CD4-positive, alpha-beta T cell treated with Interleukin-4 for 1 hour (primary cell): Measurements from ENCODE around the gene ZSCAN2.
A peak's percentile ranks its signal among the peaks of the same experiment; 100 is the strongest.
"Not testable (repeated sequence)": the region's sequence is repeated elsewhere in the genome, so short reads cannot be mapped to it uniquely, and the experiment has no call there.

Experiments
- DNase-seq, 2 donors: peaks; one replicate each; pipeline ENCODE4 v3.0.0-alpha.2; 2020 to 2022

ZSCAN2 gene

DNA sequence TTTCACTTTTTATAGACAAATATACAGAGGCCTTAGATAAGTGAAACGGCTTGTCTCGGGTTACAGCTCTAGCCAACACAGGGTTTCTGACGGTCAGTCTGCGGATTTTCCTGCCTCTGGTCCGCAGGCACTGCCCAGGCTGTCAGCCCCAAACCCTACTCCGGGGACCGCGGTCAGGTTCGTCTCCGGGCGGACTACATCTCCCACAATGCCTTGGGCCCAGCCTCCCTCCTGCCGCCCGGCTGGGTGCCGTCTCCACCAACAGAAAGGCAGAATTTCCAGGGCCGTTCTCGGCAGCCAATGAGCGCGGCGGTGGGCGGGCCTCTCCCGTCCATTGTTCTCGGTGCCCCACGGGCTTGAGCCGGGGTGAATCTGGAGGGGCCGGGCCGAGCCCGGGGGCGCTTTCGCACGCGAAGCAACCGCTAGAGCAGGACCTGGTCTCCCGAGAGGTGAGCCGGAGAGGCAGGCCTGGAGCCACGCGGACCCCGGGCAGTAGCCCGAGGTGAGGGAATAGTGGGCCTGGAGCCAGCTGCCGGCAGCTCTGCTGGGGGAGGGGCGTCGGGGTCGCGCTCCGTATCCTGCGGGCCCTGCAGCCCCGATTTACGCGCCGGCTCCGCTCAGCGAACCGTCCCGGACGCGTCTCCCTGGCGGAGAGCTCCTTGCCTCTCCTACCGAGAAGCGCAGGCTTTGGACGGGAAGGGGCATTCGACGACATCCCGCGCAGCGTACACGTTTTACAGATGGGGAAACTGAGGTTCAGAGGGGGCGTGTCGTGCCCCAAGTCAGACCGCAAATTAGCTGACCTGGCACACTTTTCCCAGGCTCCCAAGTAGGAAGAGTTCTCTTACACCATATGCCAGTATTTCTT is at the start of gene ZSCAN2:
Gene ZSCAN2 (plus strand): TSS at position 323 of the 868 bp plus-strand sequence. CDS start 2,919 bp downstream, outside the sequence.
- peak; percentile 91 to 92 for DNase-seq

DNA sequence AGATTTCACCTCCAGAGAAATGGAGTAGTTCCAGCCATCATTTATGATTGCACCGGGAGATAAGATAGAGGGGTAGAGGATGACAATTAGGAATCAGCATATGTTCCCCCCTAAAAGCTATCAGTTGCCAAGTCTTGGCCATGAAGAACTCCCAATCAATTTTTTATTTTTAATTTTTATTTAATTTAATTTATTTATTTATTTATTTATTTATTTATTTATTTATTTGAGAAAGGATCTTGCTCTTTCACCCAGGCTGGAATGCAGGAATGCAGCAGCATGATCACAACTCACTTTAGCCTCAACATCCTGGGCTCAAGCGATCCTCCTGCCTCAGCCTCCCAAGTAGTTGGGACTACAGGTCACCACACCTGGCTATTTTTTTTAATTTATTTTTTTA is 49.2 kb upstream of the ZSCAN2 start:
- DNase-seq, result not testable (repeated sequence)

DNA sequence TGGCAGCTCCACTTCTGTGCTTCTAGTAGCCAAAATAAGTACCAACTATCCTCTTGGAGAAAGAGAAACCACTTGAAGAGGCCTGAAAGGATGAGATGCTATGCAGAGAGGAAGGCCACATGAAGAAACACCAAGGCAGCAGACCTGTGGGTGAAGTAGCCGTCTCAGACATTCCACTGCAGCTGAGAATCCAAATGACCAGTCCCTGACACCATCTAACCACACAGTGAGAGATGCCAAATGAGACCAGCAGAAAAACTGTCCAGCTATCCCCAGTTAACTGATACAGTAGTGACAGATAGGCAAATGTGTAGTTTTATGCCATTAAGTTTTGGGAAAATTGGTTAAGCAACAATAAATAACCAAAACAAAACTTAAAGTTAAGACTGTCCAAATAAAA is 47.9 kb upstream of the ZSCAN2 start:
- DNase-seq, result no peak

DNA sequence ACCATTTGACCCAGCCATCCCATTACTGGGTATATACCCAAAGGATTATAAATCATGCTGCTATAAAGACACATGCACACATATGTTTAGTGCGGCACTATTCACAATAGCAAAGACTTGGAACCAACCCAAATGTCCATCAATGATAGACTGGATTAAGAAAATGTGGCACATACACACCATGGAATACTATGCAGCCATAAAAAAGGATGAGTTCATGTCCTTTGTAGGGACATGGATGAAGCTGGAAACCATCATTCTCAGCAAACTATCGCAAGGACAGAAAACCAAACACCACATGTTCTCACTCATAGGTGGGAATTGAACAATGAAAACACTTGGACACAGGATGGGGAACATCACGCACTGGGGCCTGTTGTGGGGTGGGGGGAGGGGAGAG is 44.1 kb upstream of the ZSCAN2 start:
- DNase-seq, result not testable (repeated sequence)

DNA sequence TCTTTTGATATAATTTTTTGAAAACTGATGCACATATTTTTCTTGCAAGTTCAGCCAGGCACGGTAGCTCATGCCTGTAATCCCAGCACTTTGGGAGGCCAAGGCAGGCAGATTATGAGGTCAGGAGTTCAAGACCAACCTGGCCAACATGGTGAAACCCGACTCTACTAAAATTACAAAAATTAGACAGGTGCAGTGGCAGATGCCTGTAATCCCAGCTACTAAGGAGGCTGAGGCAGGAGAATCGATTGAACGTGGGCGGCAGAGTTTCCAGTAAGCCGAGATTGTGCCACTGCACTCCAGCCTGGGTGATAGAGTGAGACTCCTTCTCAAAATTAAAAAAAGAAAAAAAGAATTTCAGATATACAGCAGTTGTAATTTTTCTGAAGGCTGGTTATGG is 32.8 kb upstream of the ZSCAN2 start:
- DNase-seq, result not testable (repeated sequence)

DNA sequence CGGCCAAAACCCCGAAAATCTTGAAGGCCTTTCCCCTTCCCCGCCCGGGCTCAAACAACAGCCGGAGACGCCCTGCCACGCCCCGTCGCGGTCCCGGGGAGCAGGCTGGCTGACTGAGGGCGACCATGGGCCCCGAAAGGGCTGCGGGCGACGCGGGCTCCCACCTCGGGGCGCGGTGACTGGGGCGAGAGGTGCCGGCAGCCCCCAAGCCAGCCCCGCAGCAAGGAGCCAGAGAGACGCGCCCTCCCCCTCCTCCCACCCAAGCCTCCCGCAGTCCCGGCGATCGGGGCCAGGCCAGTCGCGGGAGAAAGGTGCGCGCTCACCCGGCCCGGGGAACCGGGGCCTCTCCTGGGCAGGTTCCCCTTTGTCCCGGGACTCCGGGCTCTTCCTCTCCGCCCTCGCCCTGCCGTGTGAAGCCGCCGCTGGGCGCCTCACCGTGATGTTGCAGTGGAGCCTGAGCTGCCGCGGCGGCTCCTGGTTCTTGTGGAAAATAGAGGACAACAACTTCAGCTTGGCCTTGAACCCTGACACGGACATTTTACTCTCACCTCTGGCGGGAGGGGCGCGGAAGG is 30.6 kb upstream of the ZSCAN2 start:
- peak in 1 of 2 donors; percentile 45 for DNase-seq

DNA sequence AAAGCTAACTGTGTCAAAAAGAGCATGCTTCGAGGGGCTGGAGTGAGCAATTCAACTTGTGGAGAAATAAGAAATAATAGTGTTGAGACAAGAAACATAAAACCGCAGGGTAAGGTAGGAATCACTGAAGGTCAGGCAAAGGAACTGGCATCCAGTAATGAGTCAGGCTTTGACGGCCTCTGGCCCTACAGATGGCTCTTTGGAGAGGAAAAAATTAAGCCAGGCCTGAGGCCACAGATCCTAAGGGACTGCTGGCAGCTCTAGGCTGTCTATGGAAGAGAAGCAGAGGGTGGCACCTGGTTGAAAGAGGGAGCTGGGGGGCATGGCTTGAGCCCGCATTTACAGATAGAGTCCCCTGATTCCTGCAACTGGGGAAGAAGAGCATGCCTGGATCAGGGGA is 28.6 kb upstream of the ZSCAN2 start:
- DNase-seq, result no peak

DNA sequence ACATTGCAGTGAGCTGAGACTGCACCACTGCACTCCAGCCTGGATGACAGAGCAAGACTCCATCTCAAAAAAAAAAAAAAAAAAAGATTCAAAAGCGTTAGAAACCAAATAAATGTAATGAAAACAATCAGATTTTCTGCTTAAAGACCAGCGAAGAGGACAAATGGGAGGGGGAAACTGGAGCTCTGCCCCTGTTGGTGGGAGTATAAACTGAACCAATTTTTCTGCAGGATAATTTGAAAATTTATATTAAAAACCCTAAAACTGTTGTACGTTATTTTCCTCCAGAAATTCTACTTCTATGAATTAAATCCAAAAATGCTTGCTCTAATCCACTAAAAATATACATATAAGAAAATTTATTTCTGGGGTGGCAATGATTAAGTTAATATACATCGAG is 25.3 kb upstream of the ZSCAN2 start:
- no peak for DNase-seq

DNA sequence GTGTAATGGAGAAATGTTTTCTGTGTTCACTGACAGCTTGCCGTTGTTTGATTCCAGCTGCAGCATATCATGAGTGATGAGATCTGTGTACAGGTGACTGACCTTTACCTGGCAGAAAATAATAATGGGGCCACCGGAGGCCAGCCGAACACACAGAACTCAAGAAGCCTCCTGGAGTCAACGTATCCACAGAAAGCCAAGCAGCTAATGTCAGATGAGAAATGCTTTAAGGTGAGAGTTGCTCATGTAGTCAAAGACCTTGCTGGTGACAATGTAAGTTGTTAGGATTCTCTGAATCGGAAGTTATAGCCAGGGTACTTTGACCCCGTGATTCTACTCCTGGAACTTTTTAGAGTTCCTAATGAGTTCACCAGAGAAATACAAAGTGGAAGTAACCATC is 22.9 kb upstream of the ZSCAN2 start:
- not testable (repeated sequence) for DNase-seq

DNA sequence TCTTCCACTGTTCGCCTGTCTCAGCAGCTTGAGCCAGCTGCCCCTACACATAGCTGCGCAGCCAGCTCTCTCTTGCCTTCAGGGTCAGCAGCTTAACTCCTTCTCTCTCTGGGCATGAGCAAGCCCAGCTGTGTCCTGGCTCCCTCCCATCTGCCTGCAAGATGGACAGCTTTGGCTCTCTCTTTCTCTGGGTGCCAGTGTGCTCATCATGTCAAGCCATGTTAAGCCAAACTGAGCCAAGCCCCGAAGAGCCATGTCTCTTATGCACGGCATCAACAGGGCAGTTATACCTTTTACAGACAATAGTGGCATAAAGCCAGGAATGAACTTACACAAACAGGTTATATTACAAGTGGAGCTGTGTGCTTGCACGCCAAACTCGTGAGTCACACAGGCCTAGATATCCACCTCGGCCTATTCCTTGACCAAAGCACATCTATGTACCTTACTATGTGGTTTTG is 21.5 kb upstream of the ZSCAN2 start:
- not testable (repeated sequence) for DNase-seq

DNA sequence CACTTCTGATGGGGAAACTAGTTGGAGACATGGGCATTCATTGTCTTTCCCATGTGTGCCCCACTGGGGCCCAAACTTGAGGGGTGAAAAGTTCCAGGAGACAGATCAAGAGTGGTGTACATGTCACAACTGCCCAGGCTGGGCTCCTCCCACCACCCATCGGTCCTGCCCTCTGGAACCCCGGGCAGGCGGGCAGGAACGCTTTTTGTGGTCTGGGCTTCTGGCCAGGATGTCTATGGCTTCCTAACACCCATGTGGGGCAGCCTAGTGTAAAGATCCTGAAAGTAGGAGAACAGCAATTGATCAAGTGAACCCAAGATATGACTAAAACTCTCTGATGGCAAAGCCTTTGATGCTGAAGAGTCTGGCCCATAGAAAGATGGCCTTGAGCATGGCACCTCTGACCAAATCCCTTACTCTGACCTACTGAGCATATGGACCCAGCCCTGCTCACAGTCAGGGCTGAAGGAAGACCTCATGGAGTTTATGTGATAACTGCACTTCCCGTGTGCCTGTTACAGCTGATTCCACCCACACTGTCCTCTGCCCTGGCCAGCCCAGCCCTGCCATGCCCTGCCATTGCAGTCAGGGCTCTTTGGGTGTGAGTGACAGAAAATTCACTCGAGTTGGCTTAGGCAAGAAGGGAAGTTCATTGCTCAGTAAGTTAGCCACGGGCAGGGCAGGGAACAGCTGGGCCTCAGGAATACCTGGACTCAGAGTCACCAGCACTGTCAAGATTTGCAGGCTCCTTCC is 19.0 kb upstream of the ZSCAN2 start:
- DNase-seq, result not testable (repeated sequence)

DNA sequence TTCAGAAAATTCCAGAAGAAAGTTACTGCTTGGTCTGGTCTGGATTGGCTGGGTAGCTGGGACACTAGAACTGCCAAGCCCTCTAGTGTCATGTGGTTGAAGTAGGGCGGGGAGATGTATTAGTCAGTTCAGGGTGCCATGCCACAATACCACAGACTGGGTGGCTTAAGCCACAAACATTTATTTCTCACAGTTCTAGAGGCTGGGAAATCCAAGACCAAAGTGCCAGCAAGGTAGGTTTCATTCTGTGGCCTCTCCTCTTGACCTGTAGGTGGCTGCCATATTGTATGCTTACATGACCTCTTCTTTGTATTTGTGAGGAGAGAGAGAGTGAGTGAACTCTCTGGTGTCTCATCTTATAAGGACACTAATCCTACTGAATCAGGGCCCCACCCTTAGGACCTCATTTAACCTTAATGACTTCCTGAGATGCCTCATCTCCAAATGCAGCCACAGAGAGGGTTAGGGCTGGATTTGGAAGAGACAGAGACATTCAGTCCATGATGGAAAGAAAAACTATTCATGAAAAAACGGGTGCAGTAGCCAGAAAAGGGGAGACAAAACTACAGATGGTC is 18.1 kb upstream of the ZSCAN2 start:
- no peak for DNase-seq

DNA sequence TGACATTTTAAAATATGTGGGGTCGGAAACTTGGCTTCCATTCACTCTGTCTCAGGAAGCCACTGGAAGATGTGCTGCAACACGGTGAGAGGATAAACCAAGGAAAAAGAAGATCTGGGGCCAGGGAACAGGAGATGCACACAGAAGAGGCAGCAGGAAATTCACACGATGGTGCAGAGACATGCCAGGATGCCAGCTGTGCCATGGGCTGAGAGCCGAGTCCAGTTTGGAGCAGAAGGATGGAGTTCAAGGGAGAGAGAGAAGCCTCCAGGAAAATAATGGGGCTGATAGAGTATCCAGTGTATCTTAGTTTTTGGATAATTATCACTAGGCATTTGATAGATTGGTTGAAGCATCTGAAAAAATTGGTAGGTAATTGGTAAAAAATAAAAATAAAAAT is 16.9 kb upstream of the ZSCAN2 start:
- not testable (repeated sequence) for DNase-seq

DNA sequence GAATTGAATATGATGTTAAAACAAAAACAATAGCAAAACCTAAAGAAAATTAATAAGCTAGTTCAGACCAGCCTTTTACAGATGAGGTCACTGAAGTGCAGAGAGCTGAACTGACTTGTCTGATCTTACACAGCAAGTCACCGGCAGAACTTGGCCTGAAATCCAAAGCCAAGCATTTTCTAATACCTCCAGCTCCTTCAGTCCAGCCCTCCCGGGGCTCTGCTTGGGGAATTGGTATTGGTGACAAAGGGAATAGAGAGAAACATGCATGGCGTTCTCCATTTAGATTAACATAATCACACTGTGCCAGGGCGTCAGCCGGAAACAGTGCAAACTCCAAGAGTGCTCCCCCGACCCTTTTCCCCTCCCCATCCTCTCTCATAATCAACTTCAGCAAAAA is 14.1 kb upstream of the ZSCAN2 start:
- DNase-seq, result no peak

DNA sequence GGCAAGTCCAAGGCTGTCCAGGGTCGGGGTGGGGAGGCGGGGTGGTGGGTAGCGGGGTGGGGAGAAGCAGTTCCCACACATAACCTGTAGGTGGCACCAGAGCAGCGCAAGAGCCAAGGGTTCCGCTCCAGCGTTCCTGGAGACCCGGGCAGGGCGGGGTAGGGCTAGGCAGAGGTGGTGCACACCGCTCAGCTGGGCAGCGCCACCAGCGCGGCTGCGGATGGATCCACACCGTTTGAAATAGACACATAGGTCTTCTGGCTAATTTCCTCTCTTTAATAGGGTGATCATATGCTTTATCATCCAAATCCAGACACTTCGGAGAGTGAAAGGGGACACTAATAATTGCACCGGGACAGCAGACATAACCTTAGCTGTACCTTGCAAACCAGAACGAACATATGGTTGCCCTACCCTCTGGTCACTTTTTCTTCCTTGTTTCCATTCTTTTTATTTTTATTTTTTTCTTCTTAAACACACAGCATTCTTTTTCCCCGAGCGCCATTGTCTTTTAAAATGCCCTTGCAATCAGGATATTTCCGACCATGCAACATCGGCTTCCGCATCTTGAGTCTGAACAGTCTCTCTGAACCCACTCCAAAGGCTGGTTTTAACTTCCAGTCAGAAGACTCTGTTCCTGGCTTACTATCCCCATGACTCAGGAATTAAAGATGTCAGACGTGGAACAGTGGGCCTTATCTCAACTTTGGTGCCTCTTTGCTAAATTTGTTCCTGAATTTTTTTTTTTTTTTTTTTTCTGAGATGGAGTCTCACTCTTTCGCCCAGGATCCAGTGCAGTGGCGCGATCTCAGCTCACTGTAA is 12.5 kb upstream of the ZSCAN2 start:
- peak; percentile 86 for DNase-seq

DNA sequence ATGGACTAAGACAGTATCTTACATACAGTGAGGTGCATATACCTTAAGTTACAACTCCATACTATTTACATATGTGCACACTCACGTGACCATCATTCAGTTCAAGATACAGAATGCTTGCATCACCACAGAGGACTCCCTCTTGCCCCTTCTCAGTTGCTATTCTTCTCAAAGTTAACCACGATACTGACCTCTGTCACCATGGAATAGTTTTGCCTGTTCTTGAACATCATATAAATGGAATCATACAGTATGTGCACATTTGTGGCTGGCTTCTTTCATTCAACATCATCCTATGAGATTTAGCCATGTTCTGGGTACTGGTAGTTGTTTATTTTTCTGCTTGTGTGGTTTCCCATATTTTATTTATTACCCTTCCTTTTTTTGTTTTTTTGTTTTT is 10.4 kb upstream of the ZSCAN2 start:
- no peak for DNase-seq

DNA sequence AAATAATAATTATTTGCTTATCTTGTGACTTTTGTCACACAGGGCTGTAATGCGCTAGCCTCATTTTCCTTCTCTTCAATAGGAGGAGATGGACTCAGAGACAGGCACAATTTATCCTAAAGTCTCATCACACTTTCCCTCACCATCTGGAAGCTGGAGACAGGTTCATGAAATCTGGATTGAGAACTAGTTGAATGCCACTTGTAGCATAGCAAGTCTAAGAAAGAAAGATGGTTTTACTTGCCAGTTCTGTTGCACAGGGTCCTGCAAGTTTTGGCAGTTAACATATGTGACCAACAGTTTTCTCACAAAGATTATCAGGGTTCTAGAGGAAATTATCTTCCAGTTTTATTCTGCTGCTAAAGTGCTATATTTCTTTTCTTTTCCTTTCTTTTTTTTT is 9.0 kb upstream of the ZSCAN2 start:
- no peak for DNase-seq

DNA sequence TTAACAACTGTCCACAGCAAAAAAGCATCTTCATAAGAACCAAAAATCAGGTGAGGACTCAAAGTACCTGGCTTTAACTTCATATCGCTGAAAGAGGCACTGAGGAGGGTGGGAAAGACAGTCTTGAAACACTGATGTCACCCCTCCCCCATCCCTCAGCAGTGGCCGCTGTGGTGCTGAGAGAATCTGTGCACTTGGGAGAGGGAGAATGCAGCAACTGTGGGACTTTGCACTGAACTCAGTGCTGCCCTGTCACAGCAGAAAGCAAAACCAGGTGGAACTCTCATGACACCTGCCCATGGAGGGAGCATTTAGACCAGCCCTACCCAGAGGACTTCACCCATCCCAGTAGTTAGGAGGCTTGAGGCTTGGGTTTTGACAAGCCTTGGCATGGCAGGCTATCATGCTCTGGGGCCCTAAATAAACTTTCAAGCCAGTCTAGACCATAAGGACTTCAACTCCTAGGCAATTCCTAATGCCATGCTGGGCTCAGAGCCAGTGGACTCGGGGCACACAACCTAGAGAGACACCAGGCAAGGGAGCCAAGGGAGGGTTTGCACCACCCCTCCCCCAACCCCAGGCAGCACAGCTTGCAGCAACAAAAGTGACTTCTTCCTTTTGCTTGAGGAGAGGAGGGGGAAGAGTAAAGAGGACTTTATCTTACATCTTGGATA is 6.1 kb upstream of the ZSCAN2 start:
- DNase-seq, result no peak

DNA sequence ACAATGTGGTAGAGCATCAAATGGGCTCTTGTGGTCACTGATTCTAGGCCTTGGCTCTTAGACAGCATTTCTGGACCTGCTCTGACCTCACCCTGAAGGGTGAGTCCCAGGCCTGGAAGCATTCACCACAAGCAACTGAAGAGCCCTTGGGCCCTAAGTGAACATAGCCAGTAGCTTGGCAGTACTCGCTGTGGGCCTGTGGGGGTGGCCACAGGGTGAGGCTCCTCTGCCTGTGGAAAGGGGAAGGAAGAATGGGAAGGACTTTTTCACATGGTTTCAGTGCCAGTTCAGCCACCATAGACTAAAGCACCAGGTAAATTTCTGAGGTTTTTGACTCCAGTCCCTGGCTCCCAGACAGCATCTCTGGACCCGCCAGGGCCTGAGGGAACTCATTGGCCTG is 5.1 kb upstream of the ZSCAN2 start:
- DNase-seq, result peak in 1 of 2 donors; percentile 25

DNA sequence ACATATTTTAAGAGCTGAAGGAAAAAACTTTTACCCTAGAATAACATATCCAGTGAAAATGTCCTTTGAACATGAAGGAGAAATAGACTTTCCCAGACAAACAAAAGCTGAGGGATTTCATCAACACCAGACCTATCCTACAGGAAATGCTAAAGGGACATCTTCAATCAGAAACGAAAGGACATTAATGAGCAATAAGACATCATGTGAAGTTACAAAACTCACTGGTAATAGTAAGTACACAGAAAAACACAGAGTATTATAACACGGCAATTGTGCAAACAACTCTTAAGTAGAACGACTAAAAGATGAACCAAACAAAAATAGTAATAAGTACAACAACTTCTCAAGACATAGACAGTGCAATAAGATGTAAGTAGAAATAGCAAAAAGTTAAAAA is 3.5 kb upstream of the ZSCAN2 start:
- DNase-seq, result no peak

DNA sequence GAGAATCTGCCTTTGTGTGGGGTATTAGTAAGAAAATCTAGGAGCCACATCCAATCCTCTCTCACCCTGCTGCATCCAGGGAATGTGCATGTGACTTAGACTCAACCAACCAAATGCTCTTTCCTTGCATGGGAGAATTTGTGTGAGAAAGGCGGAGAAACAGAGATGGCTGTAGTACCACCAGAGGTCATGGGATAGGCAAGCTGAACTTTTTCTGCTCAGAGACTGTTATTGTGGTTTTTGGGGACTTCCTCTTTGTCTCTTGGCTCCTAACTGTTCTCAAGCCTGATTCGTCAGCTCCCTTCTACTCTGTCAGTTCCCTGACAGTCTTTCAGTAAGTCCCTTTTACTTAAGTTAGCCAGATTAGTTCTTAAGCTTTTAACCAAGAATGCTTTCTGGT is 2.6 kb upstream of the ZSCAN2 start:
- DNase-seq, result peak; percentile 55 to 68

DNA sequence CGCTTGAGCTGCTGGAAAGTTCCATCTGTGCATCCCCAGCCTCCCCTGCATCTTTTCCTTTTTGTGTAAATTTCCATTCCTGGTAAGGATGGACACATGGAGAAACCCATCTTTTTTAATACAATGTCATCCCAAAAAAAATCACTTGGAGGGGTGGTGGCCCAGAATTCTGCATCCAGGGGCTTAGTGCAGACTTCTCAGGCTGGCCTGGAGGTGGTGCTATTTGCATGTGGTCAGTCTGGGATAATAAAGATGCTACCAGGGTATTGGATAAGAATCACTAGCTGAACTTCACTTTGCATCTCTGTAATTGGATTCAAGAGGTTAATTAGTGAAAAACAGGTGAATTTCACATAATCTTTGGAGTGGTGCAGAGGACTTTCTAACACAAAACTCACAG is 1.8 kb upstream of the ZSCAN2 start:
- peak; percentile 25 to 37 for DNase-seq
